Endothelial cell (in vitro differentiated cells): Measurements from ENCODE around the gene MRGPRF. TPM values are rescaled to one million over a fixed set of nuclear protein-coding genes. Genes with fewer than 3 reads are reported as not detected.

ENCODE experiments used
- DNase-seq: peaks from one replicate; pipeline ENCODE4 v3.0.0; 2021; ENCODE audit warnings: low spot score
- H3K27ac Mint-ChIP-seq: one replicate; pipeline ENCODE4 v1.8.0; 2021; ENCODE audit warnings: mixed read lengths, inconsistent platforms; ENCODE audit not compliant: unreplicated experiment
- H3K27me3 Mint-ChIP-seq: one replicate; pipeline ENCODE4 v1.8.0; 2021; ENCODE audit warnings: mild to moderate bottlenecking, moderate library complexity, mixed read lengths, inconsistent platforms; ENCODE audit not compliant: unreplicated experiment
- H3K36me3 Mint-ChIP-seq: one replicate; pipeline ENCODE4 v1.8.0; 2021; ENCODE audit warnings: mild to moderate bottlenecking, low read depth, mixed read lengths, inconsistent platforms; ENCODE audit not compliant: unreplicated experiment
- H3K4me1 Mint-ChIP-seq: one replicate; pipeline ENCODE4 v1.8.0; 2021; ENCODE audit warnings: mild to moderate bottlenecking, mixed read lengths, inconsistent platforms; ENCODE audit not compliant: unreplicated experiment
- H3K4me3 Mint-ChIP-seq: one replicate; pipeline ENCODE4 v1.8.0; 2021; ENCODE audit warnings: mild to moderate bottlenecking, mixed read lengths, inconsistent platforms; ENCODE audit not compliant: unreplicated experiment
- H3K9me3 Mint-ChIP-seq: one replicate; pipeline ENCODE4 v1.8.0; 2021; ENCODE audit warnings: mixed read lengths, inconsistent platforms; ENCODE audit not compliant: unreplicated experiment
- total RNA-seq: library from RNA; stranded (reverse); fragmentation: NEBNext Ultra II Directional; extraction: Animal tissue kit (Norgen Biotek cat#: 25700); gene quantifications from one replicate; pipeline ENCODE4 v1.2.1, GENCODE V29; 2021; ENCODE audit not compliant: unreplicated experiment
- TF ChIP-seq, protein P1 (sequence below): fragments of 200-600 bp; sonication (generic); IDR thresholded peaks from one replicate; pipeline ENCODE4 v1.5.0; 2021; ENCODE audit warnings: antibody characterized with exemption; ENCODE audit not compliant: unreplicated experiment

MRGPRF gene
- total RNA-seq, 1 donor from 2014 or later = 0.54 TPM

GRCh38 chr11:69005631-69006368, 7.2 kb downstream of the MRGPRF start:
- Mint-ChIP-seq H3K9me3 (no peaks in the 10 kb centered on the region), H3K27me3 (peaks cover 17% of the 10 kb centered on the region), H3K36me3 (no peaks in the 10 kb centered on the region), H3K27ac (no peak overlapping the region), H3K4me1 (no peaks in the 10 kb centered on the region), H3K4me3 (no peak overlapping the region)
- TF ChIP-seq, protein P1, sequence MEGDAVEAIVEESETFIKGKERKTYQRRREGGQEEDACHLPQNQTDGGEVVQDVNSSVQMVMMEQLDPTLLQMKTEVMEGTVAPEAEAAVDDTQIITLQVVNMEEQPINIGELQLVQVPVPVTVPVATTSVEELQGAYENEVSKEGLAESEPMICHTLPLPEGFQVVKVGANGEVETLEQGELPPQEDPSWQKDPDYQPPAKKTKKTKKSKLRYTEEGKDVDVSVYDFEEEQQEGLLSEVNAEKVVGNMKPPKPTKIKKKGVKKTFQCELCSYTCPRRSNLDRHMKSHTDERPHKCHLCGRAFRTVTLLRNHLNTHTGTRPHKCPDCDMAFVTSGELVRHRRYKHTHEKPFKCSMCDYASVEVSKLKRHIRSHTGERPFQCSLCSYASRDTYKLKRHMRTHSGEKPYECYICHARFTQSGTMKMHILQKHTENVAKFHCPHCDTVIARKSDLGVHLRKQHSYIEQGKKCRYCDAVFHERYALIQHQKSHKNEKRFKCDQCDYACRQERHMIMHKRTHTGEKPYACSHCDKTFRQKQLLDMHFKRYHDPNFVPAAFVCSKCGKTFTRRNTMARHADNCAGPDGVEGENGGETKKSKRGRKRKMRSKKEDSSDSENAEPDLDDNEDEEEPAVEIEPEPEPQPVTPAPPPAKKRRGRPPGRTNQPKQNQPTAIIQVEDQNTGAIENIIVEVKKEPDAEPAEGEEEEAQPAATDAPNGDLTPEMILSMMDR = no peak
- DNase-seq = no peak

DNA sequence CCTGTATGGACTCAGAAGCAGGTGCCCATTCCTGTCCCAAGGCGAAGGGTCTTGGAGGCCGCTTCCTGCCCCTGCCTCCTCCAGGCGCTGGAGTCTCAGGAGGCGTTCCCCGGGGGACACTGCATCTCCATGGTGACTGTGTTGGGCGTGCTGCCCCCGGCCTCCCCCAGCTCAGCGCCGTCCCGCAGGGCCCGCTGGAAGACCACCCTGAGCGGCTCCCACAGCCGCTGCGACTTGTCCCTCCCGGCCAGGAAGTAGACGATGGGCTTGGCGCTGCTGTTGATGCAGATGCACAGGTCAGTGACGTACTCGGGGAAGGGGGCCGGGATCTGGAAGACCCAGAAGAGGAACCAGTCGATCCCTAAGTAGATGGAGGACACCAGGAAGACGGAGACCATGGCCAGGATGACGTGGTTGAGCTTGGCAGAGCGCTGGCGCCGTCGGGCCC, 7.8 kb downstream of the MRGPRF start:
- Mint-ChIP-seq H3K27me3 (peaks cover 18% of the 10 kb centered on the region), H3K4me3 (no peak overlapping the region), H3K4me1 (no peaks in the 10 kb centered on the region), H3K36me3 (no peaks in the 10 kb centered on the region), H3K9me3 (no peaks in the 10 kb centered on the region), H3K27ac (no peak overlapping the region)
- no peak for DNase-seq
- TF ChIP-seq, protein P1 = no peak

- H3K4me1 Mint-ChIP-seq = no peaks in the 10 kb centered on the region
- no peak overlapping the region for H3K27ac Mint-ChIP-seq
- no peak for DNase-seq
- peaks cover 16% of the 10 kb centered on the region for H3K27me3 Mint-ChIP-seq
- no peaks in the 10 kb centered on the region for H3K9me3 Mint-ChIP-seq
- TF ChIP-seq, protein P1 = no peak
- H3K36me3 Mint-ChIP-seq = no peaks in the 10 kb centered on the region
- H3K4me3 Mint-ChIP-seq = no peak overlapping the region
Observed at GRCh38 chr11:69004411-69005182, 8.4 kb downstream of the MRGPRF start.

- Mint-ChIP-seq H3K36me3 (no peaks in the 10 kb centered on the region), H3K9me3 (no peaks in the 10 kb centered on the region), H3K27me3 (peaks cover 19% of the 10 kb centered on the region), H3K4me3 (no peak overlapping the region), H3K27ac (no peak overlapping the region), H3K4me1 (peaks cover under 1% of the 10 kb centered on the region)
- TF ChIP-seq, protein P1 = no peak
- no peak for DNase-seq
Observed at GRCh38 chr11:69003866-69004367, 9.1 kb downstream of the MRGPRF start.
